ENCODE results near the gene PREX1.
"Not testable (repeated sequence)": the region's sequence is repeated elsewhere in the genome, so short reads cannot be mapped to it uniquely, and the experiment has no call there.

Gene PREX1

GRCh38 chr20:48847498-48848205 is 19.9 kb upstream of the PREX1 start:
- DNase-seq (ENCODE audit: low spot score): no peak

- no peak for DNase-seq (ENCODE audit: low spot score)
Measured at GRCh38 chr20:48846516-48847492, 19.0 kb upstream of the PREX1 start.

DNA sequence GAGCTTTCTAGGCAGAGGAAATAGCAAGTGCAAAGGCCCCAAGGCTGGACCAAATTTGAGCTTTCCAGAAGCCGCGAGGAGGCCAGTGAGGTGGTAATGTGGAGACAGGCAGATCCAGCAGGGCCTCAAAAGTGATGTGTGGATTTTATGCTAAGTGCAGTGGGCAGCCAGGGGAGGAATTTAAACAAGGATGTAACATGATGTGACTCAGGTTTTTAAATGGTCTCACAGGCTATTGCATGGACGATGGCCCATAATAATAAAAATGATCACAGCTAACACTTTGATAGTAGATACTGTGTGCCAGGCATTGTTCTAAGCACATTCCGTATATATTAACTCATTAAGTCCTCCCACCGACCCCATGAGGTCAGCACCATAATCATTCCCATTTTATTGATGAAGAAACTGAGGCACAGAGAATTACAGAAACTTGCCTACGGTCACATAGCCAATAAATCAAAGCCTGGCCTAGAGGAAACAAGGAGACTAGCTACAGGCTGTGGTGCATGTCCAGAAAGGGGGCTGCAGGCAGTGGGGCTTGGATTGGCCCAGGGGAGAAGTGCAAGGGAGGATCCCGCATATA is 18.0 kb upstream of the PREX1 start:
- no peak for DNase-seq (ENCODE audit: low spot score)

- no peak for DNase-seq (ENCODE audit: low spot score)
Measured at GRCh38 chr20:48844996-48845395, 17.2 kb upstream of the PREX1 start.

- DNase-seq (ENCODE audit: low spot score): not testable (repeated sequence)
Measured at GRCh38 chr20:48843896-48844295, 16.1 kb upstream of the PREX1 start.

DNA sequence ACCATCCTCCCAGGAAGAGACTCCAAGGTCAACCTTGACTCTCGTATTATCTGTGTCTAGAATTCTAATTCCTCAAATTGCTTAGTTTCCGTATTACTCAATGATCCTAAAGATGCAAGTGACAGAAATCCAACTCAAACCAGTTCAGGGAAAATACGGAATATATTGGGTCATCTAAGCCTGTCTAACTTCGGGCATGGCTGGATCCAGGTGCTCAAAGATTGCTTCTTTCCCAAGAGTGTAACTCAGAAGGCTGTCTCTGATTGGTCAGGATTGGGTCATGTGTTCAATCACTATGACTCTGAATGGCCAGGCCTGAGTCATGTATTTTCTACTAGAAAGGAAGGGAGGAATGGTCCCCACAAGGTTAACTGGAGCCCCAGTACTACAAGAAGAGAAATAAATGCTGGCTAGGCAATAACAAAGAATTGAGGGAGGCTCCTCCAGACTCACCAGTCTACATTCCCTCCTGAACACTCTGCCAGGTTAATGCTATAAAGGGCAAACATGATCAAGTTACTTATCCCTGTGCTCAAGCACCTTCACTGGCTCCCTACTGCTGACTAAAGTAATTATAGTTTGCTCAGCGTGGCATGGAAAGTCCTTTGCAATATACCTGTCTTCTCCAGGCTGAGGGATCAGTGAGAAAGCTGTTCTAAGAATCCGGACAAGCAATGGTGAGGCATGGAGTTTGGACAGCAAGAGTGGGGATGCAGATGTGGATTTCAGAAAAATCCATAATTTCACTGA is 15.4 kb upstream of the PREX1 start:
- no peak for DNase-seq (ENCODE audit: low spot score)

DNA sequence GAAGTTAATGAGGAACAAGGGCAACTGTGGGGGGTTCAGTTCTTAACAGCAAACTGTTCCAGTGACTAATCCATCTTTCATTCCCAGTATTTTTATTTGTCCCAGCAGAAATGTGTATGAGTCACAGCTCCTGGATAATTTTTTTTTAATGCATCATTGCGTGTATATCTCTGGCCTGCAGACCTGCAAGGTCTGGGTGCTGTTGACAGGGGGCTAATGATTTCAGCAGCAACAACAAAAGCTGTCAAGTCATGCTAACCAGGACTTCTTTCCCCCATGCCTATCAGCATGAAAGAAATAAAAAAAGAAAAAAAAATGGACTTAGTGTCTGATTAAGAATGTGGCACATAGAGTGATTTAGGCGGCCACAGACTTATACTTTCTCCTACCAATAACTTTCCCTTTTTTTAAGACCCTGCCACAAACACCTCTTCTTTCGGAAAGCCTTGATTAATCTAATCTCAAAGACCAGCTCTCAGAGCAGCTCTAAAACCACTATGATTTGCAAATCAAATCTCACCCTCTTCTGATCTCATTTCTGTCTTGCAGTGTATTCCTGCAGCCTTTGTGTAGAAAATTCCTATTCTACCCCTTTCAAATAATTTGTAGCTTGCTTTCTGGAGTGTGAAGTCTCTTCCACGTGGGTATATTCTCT is 14.2 kb upstream of the PREX1 start:
- DNase-seq (ENCODE audit: low spot score): peak; percentile 88

GRCh38 chr20:48841196-48841874 is 13.5 kb upstream of the PREX1 start:
- no peak for DNase-seq (ENCODE audit: low spot score)

GRCh38 chr20:48839154-48839917 is 11.5 kb upstream of the PREX1 start:
- DNase-seq (ENCODE audit: low spot score): no peak

DNA sequence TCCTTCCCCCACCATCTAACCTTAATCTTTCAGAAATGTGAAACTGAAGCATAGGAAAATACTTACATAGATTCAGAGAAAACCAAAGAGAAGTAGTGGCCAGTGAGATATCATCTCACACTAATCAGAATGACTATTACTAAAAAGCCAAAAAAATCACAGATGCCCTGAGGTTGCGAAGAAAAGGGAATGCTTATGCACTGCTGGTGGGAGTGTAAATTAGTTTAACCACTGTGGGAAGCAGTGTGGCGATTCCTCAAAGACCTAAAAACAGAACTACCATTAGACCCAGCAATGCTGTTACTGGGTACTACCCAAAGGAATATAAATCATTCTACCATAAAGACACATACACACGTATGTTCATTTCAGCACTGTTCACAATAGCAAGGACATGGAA is 9.2 kb upstream of the PREX1 start:
- DNase-seq (ENCODE audit: low spot score): no peak

DNA sequence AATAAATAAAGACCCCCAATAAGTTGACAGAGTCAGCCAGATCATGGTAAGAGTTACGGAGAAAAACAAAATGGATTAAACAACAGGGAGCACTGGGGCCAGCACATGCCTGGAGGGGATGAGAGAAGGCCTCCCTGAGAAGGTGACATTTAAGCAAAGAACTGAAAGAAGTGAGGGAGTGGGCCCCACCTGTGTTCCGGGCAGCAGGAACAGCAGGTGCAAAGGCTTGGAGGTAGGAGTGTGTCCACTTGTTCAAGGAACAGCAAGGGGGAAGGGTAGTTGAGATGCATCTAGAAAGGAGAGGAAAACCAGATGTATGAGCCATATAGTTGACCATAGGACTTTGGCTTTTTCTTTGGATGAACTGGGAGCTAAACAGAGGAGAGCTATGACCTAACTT is 7.6 kb upstream of the PREX1 start:
- DNase-seq (ENCODE audit: low spot score): no peak

- peak; percentile 33 for DNase-seq (ENCODE audit: low spot score)
Measured at GRCh38 chr20:48834278-48834677, 6.5 kb upstream of the PREX1 start.

DNA sequence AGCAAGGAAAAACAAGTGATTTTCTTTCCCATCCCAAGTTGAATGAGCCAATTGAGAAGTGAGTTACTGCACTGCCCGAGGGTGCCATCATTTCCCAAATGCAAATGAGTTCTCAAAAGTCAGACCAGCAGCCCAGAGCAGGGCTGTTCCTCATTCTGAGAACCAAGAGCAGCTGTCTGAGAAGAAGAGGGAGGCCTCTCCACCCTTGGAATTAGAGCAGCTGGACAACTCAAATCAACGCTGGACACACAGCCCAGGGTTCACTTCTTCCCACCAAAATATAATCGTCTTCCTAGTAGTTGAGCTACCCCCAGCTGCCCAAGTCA is 4.6 kb upstream of the PREX1 start:
- no peak for DNase-seq (ENCODE audit: low spot score)

GRCh38 chr20:48831718-48832404 is 4.1 kb upstream of the PREX1 start:
- DNase-seq (ENCODE audit: low spot score): peak; percentile 74

GRCh38 chr20:48830826-48831318 is 3.1 kb upstream of the PREX1 start:
- no peak for DNase-seq (ENCODE audit: low spot score)

GRCh38 chr20:48829940-48830339 is 2.1 kb upstream of the PREX1 start:
- DNase-seq (ENCODE audit: low spot score): no peak

DNA sequence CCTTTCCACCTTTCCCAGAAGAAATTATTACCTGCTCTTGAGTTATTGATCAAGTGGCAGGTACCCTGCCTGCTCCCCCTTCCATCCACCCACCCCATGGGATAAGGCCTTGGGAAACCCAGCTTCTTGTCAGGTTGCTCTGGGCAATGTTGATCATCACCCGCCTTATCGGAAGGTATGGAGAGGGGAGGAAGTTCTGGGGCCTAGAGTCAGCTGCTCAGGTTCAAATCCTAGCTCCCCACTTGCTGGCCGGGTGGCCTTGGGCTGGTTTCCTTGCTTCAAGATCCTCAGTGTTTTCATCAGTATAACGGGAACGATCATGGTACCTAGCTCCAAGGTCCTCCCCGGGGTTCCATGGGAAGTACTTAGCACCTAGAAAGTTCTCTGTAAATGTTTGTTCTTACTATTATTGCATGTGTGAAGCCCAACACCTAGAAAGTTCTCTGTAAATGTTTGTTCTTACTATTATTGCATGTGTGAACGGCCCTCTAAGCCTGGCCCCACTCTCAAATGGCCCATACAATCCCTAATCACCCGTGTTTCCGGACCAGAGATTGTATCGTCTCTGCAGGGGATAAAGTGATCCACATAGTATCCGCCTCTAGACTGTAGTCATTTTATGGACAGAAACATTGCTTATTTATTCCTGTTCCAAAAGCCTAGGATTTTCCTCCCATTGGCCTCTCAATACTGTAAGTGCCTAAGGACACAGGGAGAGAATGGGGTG is 1.1 kb upstream of the PREX1 start:
- no peak for DNase-seq (ENCODE audit: low spot score)

- DNase-seq (ENCODE audit: low spot score): no peak
Measured at GRCh38 chr20:48826883-48827771, 672 bp downstream of the PREX1 start.

Data from AG08395 (cell line).